Endometrial microvascular endothelial cells (primary cell): Measurements from ENCODE around the gene XPC. TPM values are rescaled to one million over a fixed set of nuclear protein-coding genes. Genes with fewer than 3 reads are reported as not detected.
"Not testable (repeated sequence)": the region's sequence is repeated elsewhere in the genome, so short reads cannot be mapped to it uniquely, and the experiment has no call there.

Experiments used
- in situ Hi-C: cut with HindIII; loops from 2 replicates; pipeline ENCODE4 v1.10.0; 2017; ENCODE audit warnings: low sequenced_read_pairs, low pct_unique_long_range_greater_than_20kb; ENCODE audit errors: inconsistent ontology term
- total RNA-seq: library from RNA; depleted of rRNA; stranded (reverse); fragments of >200 nt; gene quantifications from one replicate; pipeline ENCODE4 v1.2.3, GENCODE V29; 2015; ENCODE audit errors: inconsistent ontology term

XPC gene
- 42.0 TPM for total RNA-seq

- in situ Hi-C loops = no loop called here
Observed at GRCh38 chr3:14178247-14179113, at the start of gene XPC, which contains the start of gene LSM3. XPC (minus strand) TSS chr3:14178601; CDS start chr3:14178568, 33 bp downstream. LSM3 (plus strand) TSS chr3:14178817; CDS start chr3:14178861, 44 bp downstream.

GRCh38 chr3:14227856-14228255, 49.5 kb upstream of the XPC start:
- in situ Hi-C loops = no loop called here

- in situ Hi-C loops = not testable (repeated sequence)
Observed at GRCh38 chr3:14226351-14226750, 48.0 kb upstream of the XPC start.

- in situ Hi-C loops = no loop called here
Observed at GRCh38 chr3:14225421-14225820, 47.0 kb upstream of the XPC start.

- in situ Hi-C loops = no loop called here
Observed at GRCh38 chr3:14224895-14225294, 46.5 kb upstream of the XPC start.

GRCh38 chr3:14223595-14223994, 45.2 kb upstream of the XPC start:
- in situ Hi-C loops = no loop called here

- in situ Hi-C loops = no loop called here
Observed at GRCh38 chr3:14222900-14223594, 44.6 kb upstream of the XPC start.

GRCh38 chr3:14222457-14222856, 44.1 kb upstream of the XPC start:
- in situ Hi-C loops = no loop called here

- in situ Hi-C loops = no loop called here
Observed at GRCh38 chr3:14221902-14222301, 43.5 kb upstream of the XPC start.

GRCh38 chr3:14220933-14221332, 42.5 kb upstream of the XPC start:
- in situ Hi-C loops = no loop called here

GRCh38 chr3:14218355-14218754, 40.0 kb upstream of the XPC start:
- in situ Hi-C loops = no loop called here

GRCh38 chr3:14216257-14217048, 38.1 kb upstream of the XPC start:
- in situ Hi-C loops = no loop called here

- in situ Hi-C loops = no loop called here
Observed at GRCh38 chr3:14214764-14215163, 36.4 kb upstream of the XPC start.

- in situ Hi-C loops = no loop called here
Observed at GRCh38 chr3:14213066-14213774, 34.8 kb upstream of the XPC start.

- in situ Hi-C loops = no loop called here
Observed at GRCh38 chr3:14212032-14212431, 33.6 kb upstream of the XPC start.

GRCh38 chr3:14211621-14212020, 33.2 kb upstream of the XPC start:
- in situ Hi-C loops = no loop called here

GRCh38 chr3:14210843-14211594, 32.6 kb upstream of the XPC start:
- in situ Hi-C loops = no loop called here

- in situ Hi-C loops = no loop called here
Observed at GRCh38 chr3:14210290-14210688, 31.9 kb upstream of the XPC start.
